Mesodermal cell (in vitro differentiated cells): ENCODE measurements around the gene RFX6.

Source experiments
- H3K27ac ChIP-seq: 2 replicates; pipeline ENCODE4 v1.7.0; 2013; ENCODE audit warnings: mild to moderate bottlenecking, low read depth, low read length, moderate library complexity; ENCODE audit not compliant: severe bottlenecking
- H3K36me3 ChIP-seq: 2 replicates; pipeline ENCODE4 v1.7.1; 2013; ENCODE audit warnings: mild to moderate bottlenecking, low read length, moderate library complexity; ENCODE audit not compliant: control insufficient read depth, insufficient read depth
- H3K4me1 ChIP-seq: one replicate; pipeline ENCODE4 v1.7.1; 2013; ENCODE audit warnings: mild to moderate bottlenecking, low read length; ENCODE audit not compliant: insufficient read depth, control insufficient read depth, poor library complexity, severe bottlenecking
- H3K4me3 ChIP-seq: 2 replicates; pipeline ENCODE4 v1.7.0; 2013; ENCODE audit warnings: low read length, control low read depth, mild to moderate bottlenecking; ENCODE audit not compliant: insufficient read depth, poor library complexity, severe bottlenecking; ENCODE audit errors: extremely low read depth
- H3K9me3 ChIP-seq: 2 replicates; pipeline ENCODE4 v1.7.1; 2013; ENCODE audit warnings: mild to moderate bottlenecking, low read length, moderate library complexity; ENCODE audit not compliant: control insufficient read depth
- WGBS, 2 experiments: methylation state at CpG; one replicate each; pipeline ENCODE4 v1.1.5; 2013; ENCODE audit warnings: missing lambda C conversion rate in 2 of 2; ENCODE audit not compliant: insufficient coverage in 2 of 2; 5-methylcytosine and 5-hydroxymethylcytosine counted together

The RFX6 gene

DNA sequence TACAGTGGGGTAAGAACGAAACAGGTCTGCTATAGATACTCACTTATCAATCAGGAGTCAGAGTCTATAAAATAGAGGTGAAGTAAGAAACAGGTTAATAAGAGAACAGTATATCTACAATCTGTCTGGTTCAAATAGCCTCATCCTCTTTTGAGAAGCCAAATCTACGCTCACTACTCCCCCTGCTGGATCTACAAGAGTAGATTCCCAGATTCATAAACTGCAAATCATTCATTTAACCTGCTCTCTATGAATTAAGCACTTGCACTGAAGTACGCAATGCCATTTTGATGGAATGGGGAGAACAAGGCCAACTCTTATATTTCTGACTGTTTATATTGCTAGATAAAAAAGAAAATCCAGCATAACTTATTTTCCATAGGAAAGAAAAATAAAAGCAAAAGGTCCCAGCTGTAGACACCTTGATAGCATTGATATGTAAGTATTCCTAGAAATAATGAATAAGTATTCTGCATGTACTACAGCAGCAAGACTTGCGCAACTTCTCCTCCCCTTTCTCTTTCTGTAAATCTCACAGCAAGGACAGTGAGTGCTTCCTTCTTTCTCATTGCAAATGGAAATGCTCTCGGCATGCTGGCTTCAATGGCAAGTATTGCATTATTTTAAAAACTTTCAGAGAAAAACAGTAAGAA is 92.3 kb downstream of the RFX6 start:
- H3K4me1 ChIP-seq, result no peaks in the 10 kb centered on the region
- H3K4me3 ChIP-seq, result no peak overlapping the region
- H3K9me3 ChIP-seq, result no peaks in the 10 kb centered on the region
- no peaks in the 10 kb centered on the region for H3K36me3 ChIP-seq
- WGBS, 2 experiments, result 0% methylated on average over 1 of the region's 5 CpGs; no CpG with 5 or more reads in 1 of the 2 experiments
- H3K27ac ChIP-seq, result no peak overlapping the region

DNA sequence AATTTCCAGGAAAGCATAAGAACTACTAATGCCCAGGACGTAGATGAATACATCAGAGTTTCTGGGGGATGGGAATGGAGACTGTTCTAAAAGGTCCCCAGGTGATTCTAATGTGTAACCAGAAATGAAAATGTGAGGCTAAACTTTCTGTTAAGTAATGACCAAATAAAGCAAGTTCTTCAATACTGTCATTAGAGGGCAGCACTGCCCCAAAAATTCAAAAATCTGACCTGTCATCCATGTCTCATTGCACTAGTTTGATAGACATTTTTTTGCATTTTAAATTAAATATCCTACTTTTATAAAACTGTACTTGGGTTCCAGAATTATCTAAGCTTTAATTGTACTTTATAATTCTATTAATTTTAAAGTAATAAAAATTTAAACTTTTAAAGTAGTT is 94.9 kb downstream of the RFX6 start:
- 0% methylated on average over 1 of the region's 1 CpG; no CpG with 5 or more reads in 1 of the 2 experiments for WGBS, 2 experiments
- no peaks in the 10 kb centered on the region for H3K36me3 ChIP-seq

DNA sequence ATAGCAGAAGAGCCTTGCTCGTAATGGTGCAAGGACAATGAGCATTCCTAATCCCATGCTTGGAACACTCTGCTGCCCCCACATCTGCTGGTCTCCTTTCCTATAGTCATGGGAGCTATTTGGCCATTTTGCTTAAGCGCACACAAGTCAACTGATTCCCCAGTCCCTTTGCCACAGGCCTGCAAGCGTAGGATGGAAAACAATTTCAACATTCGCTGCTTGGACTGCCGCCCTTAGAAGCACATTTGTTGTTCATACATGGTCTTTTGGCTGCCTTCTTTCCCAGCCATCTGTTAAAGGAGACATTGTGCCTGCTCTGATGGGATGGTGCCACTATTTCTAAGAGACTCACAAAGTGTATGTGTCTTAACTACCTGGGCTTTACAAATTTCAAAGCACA is 96.9 kb downstream of the RFX6 start:
- no peak overlapping the region for H3K4me3 ChIP-seq
- no peaks in the 10 kb centered on the region for H3K9me3 ChIP-seq
- 87 to 89% methylated on average over 5 of the region's 5 CpGs for WGBS, 2 experiments
- H3K4me1 ChIP-seq, result no peaks in the 10 kb centered on the region
- no peak overlapping the region for H3K27ac ChIP-seq
- no peaks in the 10 kb centered on the region for H3K36me3 ChIP-seq

More for the DNA sequence above, 94.9 kb downstream of the RFX6 start:
- no peaks in the 10 kb centered on the region for H3K9me3 ChIP-seq
- H3K4me3 ChIP-seq, result no peak overlapping the region
- no peak overlapping the region for H3K27ac ChIP-seq
- H3K4me1 ChIP-seq, result no peaks in the 10 kb centered on the region

DNA sequence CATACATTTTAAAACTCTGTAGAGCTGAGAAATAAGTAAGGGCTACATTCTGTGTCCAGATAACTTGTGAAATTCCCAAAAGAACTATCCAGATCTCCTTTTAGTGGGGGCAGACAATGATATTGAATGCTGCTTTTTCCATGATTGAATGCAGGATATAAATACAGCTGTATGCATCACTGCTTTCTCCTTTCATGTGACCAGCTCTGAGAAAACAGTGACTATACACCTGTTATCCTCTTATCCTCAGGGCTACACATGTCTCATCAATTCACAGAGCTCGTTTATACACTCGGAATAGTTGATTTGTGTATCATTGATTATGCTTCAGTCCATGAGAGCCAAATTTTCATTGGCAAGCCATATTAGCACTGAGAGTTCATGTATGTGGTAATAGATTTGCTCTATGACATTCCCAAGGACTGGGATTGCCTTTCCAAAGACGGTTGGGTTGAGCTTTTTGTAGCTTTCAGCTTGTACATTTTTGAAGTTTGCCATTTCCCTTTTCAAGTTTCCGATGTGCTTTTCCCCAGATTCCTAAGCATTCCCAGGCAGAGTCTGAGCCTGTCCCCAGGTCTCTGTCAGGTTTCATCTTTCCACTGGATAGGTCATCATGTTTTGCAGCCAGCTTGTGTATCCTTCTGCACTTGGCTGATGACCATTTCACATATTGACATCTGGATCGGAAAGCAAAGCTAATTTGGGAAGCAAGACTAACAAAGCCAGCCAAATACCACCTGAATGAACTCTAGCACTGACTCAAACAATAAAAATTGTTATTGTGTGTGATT is 97.7 kb downstream of the RFX6 start:
- H3K4me3 ChIP-seq, result no peak overlapping the region
- no peaks in the 10 kb centered on the region for H3K9me3 ChIP-seq
- no peaks in the 10 kb centered on the region for H3K4me1 ChIP-seq
- no peak overlapping the region for H3K27ac ChIP-seq
- WGBS, 2 experiments, result 70 to 83% methylated on average over 2 of the region's 5 CpGs
- no peaks in the 10 kb centered on the region for H3K36me3 ChIP-seq

DNA sequence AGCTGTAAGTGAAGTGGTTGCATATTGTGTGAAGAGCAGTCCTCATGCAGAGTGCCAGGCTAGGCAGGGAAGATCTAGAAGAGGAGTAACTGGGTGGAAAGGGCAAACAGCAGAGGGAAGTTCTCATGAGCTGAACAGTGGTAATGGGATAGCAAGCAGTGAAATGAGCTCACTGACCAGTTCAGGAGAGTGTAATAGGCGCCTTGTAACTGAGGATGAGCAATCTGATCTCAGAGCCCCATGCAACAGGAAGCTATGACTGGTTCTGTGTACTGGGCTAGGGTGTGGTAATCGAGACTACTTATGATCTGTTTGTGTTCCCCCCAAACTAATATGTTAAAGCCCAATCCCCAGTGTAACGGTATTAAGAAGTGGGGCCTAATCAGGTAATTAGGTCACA is 98.6 kb downstream of the RFX6 start:
- no peaks in the 10 kb centered on the region for H3K9me3 ChIP-seq
- 57 to 94% methylated on average over 2 of the region's 3 CpGs for WGBS, 2 experiments
- no peaks in the 10 kb centered on the region for H3K4me1 ChIP-seq
- H3K36me3 ChIP-seq, result no peaks in the 10 kb centered on the region
- H3K27ac ChIP-seq, result no peak overlapping the region
- no peak overlapping the region for H3K4me3 ChIP-seq

DNA sequence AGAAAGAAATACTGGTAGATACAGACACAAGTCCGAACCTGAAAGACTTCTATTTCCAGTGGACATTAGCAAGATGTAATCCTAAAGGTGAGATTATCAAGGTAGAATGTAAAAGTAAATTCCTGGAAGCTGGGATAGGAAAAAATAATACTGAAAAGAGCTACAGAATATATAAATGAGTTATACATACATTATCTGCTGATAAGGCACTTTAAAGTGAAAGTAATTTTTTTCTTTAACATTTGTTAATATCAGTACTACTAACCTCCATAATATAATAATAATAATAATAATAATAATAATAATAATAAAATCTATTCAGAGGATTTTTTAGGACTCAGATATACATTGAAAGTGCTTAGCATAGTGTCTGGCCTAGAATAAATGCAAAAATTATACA is 102.5 kb downstream of the RFX6 start:
- no peaks in the 10 kb centered on the region for H3K36me3 ChIP-seq
- WGBS, 2 experiments, result 80% methylated on average over 1 of the region's 1 CpG; no CpG with 5 or more reads in 1 of the 2 experiments
- H3K4me3 ChIP-seq, result no peak overlapping the region
- H3K9me3 ChIP-seq, result no peaks in the 10 kb centered on the region
- H3K4me1 ChIP-seq, result no peaks in the 10 kb centered on the region
- H3K27ac ChIP-seq, result no peak overlapping the region
